ENCODE measurements around the gene NTRK2. TPM values are rescaled to one million over a fixed set of nuclear protein-coding genes. Genes with fewer than 3 reads are reported as not detected.
A peak's percentile ranks its signal among the peaks of the same experiment; 100 is the strongest.

The NTRK2 gene
- total and polyA plus RNA-seq, 9 donors: 8.9 to 36.8 (median 20.3) TPM

- Histone ChIP-seq H3K27me3 (ENCODE audit: control insufficient read depth, insufficient read depth, low read length) (peaks cover 3% of the 10 kb centered on the region), H3K27ac (ENCODE audit: low read length) (no peak overlapping the region), H3K4me3 (ENCODE audit: low read length) (no peak overlapping the region), H3K4me1 (ENCODE audit: control insufficient read depth, insufficient read depth, low read length) (no peaks in the 10 kb centered on the region), H3K36me3 (ENCODE audit: control insufficient read depth, insufficient read depth, low read length) (no peaks in the 10 kb centered on the region), H3K9me3 (replicated peaks; ENCODE audit: control insufficient read depth, low read depth, low read length) (no peaks in the 10 kb centered on the region)
- WGBS (ENCODE audit: insufficient coverage): no CpG with 5 or more reads among the region's 1 CpG
- DNase-seq: no peak
Observed at GRCh38 chr9:84838879-84839278, 169.3 kb downstream of the NTRK2 start.

- Histone ChIP-seq H3K27me3 (ENCODE audit: control insufficient read depth, insufficient read depth, low read length) (peaks cover 3% of the 10 kb centered on the region), H3K4me1 (ENCODE audit: control insufficient read depth, insufficient read depth, low read length) (no peaks in the 10 kb centered on the region), H3K9me3 (replicated peaks; ENCODE audit: control insufficient read depth, low read depth, low read length) (no peaks in the 10 kb centered on the region), H3K36me3 (ENCODE audit: control insufficient read depth, insufficient read depth, low read length) (no peaks in the 10 kb centered on the region), H3K27ac (ENCODE audit: low read length) (peak overlapping the region; percentile 44), H3K4me3 (ENCODE audit: low read length) (no peak overlapping the region)
- DNase-seq: peak; percentile 59
- WGBS (ENCODE audit: insufficient coverage): 23% methylated on average over 5 of the region's 9 CpGs
Observed at GRCh38 chr9:84839541-84839940, 170.0 kb downstream of the NTRK2 start.

- H3K36me3 ChIP-seq (ENCODE audit: control insufficient read depth, insufficient read depth, low read length): no peaks in the 10 kb centered on the region
- H3K4me3 ChIP-seq (ENCODE audit: low read length): no peak overlapping the region
- 87% methylated on average over 4 of the region's 5 CpGs for WGBS (ENCODE audit: insufficient coverage)
- no peaks in the 10 kb centered on the region for H3K4me1 ChIP-seq (ENCODE audit: control insufficient read depth, insufficient read depth, low read length)
- no peak for DNase-seq
- H3K9me3 ChIP-seq (replicated peaks; ENCODE audit: control insufficient read depth, low read depth, low read length): no peaks in the 10 kb centered on the region
- H3K27me3 ChIP-seq (ENCODE audit: control insufficient read depth, insufficient read depth, low read length): peaks cover 3% of the 10 kb centered on the region
- H3K27ac ChIP-seq (ENCODE audit: low read length): no peak overlapping the region
Observed at GRCh38 chr9:84841931-84842330, 172.4 kb downstream of the NTRK2 start.

GRCh38 chr9:84843175-84843824, 173.8 kb downstream of the NTRK2 start:
- Histone ChIP-seq H3K27me3 (ENCODE audit: control insufficient read depth, insufficient read depth, low read length) (peaks cover 3% of the 10 kb centered on the region), H3K4me1 (ENCODE audit: control insufficient read depth, insufficient read depth, low read length) (no peaks in the 10 kb centered on the region), H3K4me3 (ENCODE audit: low read length) (no peak overlapping the region), H3K27ac (ENCODE audit: low read length) (no peak overlapping the region), H3K9me3 (replicated peaks; ENCODE audit: control insufficient read depth, low read depth, low read length) (no peaks in the 10 kb centered on the region), H3K36me3 (ENCODE audit: control insufficient read depth, insufficient read depth, low read length) (no peaks in the 10 kb centered on the region)
- no peak for DNase-seq
- WGBS (ENCODE audit: insufficient coverage): 92% methylated on average over 2 of the region's 5 CpGs

GRCh38 chr9:84845956-84846900, 176.7 kb downstream of the NTRK2 start:
- H3K9me3 ChIP-seq (replicated peaks; ENCODE audit: control insufficient read depth, low read depth, low read length): no peaks in the 10 kb centered on the region
- peak; percentile 90 for DNase-seq
- no peaks in the 10 kb centered on the region for H3K4me1 ChIP-seq (ENCODE audit: control insufficient read depth, insufficient read depth, low read length)
- peaks cover 3% of the 10 kb centered on the region for H3K27me3 ChIP-seq (ENCODE audit: control insufficient read depth, insufficient read depth, low read length)
- H3K4me3 ChIP-seq (ENCODE audit: low read length): no peak overlapping the region
- H3K27ac ChIP-seq (ENCODE audit: low read length): no peak overlapping the region
- no peaks in the 10 kb centered on the region for H3K36me3 ChIP-seq (ENCODE audit: control insufficient read depth, insufficient read depth, low read length)
- WGBS (ENCODE audit: insufficient coverage): no CpG with 5 or more reads among the region's 7 CpGs

- Histone ChIP-seq H3K27me3 (ENCODE audit: control insufficient read depth, insufficient read depth, low read length) (peaks cover 3% of the 10 kb centered on the region), H3K27ac (ENCODE audit: low read length) (no peak overlapping the region), H3K4me3 (ENCODE audit: low read length) (no peak overlapping the region), H3K36me3 (ENCODE audit: control insufficient read depth, insufficient read depth, low read length) (no peaks in the 10 kb centered on the region), H3K9me3 (replicated peaks; ENCODE audit: control insufficient read depth, low read depth, low read length) (no peaks in the 10 kb centered on the region), H3K4me1 (ENCODE audit: control insufficient read depth, insufficient read depth, low read length) (peaks cover 1% of the 10 kb centered on the region)
- DNase-seq: no peak
Observed at GRCh38 chr9:84846906-84847305, 177.4 kb downstream of the NTRK2 start.

GRCh38 chr9:84849049-84849448, 179.5 kb downstream of the NTRK2 start:
- WGBS (ENCODE audit: insufficient coverage): 83% methylated on average over 1 of the region's 2 CpGs
- H3K9me3 ChIP-seq (replicated peaks; ENCODE audit: control insufficient read depth, low read depth, low read length): no peaks in the 10 kb centered on the region
- no peaks in the 10 kb centered on the region for H3K27me3 ChIP-seq (ENCODE audit: control insufficient read depth, insufficient read depth, low read length)

GRCh38 chr9:84850830-84851392, 181.4 kb downstream of the NTRK2 start:
- Histone ChIP-seq H3K4me3 (ENCODE audit: low read length) (no peak overlapping the region), H3K4me1 (ENCODE audit: control insufficient read depth, insufficient read depth, low read length) (peaks cover 10% of the 10 kb centered on the region), H3K27me3 (ENCODE audit: control insufficient read depth, insufficient read depth, low read length) (no peaks in the 10 kb centered on the region), H3K27ac (ENCODE audit: low read length) (no peak overlapping the region), H3K9me3 (replicated peaks; ENCODE audit: control insufficient read depth, low read depth, low read length) (no peaks in the 10 kb centered on the region), H3K36me3 (ENCODE audit: control insufficient read depth, insufficient read depth, low read length) (no peaks in the 10 kb centered on the region)
- 92% methylated on average over 2 of the region's 4 CpGs for WGBS (ENCODE audit: insufficient coverage)
- no peak for DNase-seq

More at GRCh38 chr9:84849049-84849448, 179.5 kb downstream of the NTRK2 start:
- H3K36me3 ChIP-seq (ENCODE audit: control insufficient read depth, insufficient read depth, low read length): no peaks in the 10 kb centered on the region
- H3K4me3 ChIP-seq (ENCODE audit: low read length): no peak overlapping the region
- H3K27ac ChIP-seq (ENCODE audit: low read length): no peak overlapping the region
- peaks cover 7% of the 10 kb centered on the region for H3K4me1 ChIP-seq (ENCODE audit: control insufficient read depth, insufficient read depth, low read length)
- no peak for DNase-seq

GRCh38 chr9:84851935-84852585, 182.5 kb downstream of the NTRK2 start:
- Histone ChIP-seq H3K4me3 (ENCODE audit: low read length) (no peak overlapping the region), H3K36me3 (ENCODE audit: control insufficient read depth, insufficient read depth, low read length) (no peaks in the 10 kb centered on the region), H3K9me3 (replicated peaks; ENCODE audit: control insufficient read depth, low read depth, low read length) (no peaks in the 10 kb centered on the region), H3K27me3 (ENCODE audit: control insufficient read depth, insufficient read depth, low read length) (no peaks in the 10 kb centered on the region), H3K27ac (ENCODE audit: low read length) (peak overlapping the region; percentile 57), H3K4me1 (ENCODE audit: control insufficient read depth, insufficient read depth, low read length) (peaks cover 12% of the 10 kb centered on the region)
- DNase-seq: peak; percentile 64
- WGBS (ENCODE audit: insufficient coverage): 33% methylated on average over 1 of the region's 10 CpGs
